ENCODE data around the gene FA2H. TPM values are rescaled to one million over a fixed set of nuclear protein-coding genes. Genes with fewer than 3 reads are reported as not detected.

FA2H gene
- polyA plus RNA-seq, 1 experiment, result not detected

DNA sequence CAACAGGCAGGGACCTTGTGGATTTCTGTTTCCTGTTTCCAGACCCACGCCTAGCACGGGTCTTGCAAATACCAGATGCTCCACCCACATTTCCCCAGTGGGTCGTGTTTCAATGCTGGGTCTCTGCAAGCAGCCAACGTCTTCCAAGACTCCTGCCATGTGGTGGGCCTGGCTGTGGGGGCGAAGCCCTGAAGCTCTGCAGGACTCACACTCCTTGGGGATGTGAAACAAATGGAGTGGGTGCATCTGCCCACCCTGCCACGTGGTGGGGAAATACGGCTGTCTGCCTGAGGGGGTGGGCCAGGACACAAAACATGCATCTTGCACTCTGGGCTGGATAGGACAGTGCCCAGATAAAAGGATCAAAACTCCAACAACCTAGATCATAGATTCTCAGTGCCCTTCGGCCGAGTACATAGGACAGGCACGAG, 32.6 kb downstream of the FA2H start:
- no peak overlapping the region for H3K4me3 ChIP-seq (ENCODE audit: low read depth, low read length)
- TF ChIP-seq, protein P1, sequence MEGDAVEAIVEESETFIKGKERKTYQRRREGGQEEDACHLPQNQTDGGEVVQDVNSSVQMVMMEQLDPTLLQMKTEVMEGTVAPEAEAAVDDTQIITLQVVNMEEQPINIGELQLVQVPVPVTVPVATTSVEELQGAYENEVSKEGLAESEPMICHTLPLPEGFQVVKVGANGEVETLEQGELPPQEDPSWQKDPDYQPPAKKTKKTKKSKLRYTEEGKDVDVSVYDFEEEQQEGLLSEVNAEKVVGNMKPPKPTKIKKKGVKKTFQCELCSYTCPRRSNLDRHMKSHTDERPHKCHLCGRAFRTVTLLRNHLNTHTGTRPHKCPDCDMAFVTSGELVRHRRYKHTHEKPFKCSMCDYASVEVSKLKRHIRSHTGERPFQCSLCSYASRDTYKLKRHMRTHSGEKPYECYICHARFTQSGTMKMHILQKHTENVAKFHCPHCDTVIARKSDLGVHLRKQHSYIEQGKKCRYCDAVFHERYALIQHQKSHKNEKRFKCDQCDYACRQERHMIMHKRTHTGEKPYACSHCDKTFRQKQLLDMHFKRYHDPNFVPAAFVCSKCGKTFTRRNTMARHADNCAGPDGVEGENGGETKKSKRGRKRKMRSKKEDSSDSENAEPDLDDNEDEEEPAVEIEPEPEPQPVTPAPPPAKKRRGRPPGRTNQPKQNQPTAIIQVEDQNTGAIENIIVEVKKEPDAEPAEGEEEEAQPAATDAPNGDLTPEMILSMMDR (IDR thresholded peaks at IDR 0.05; ENCODE audit: low read depth, low read length), result no peak
- DNase-seq (ENCODE audit: low read depth, low spot score), result no peak
- ChIA-PET POLR2A (no interaction called here), CTCF (interaction anchor here (3.3 kb wide), 1 partner anchor 120 kb away, joined by 10 read pairs; no protein-coding TSS in a partner anchor)
- H3K9me3 ChIP-seq (ENCODE audit: control insufficient read depth, insufficient read depth, low read length), result no peaks in the 10 kb centered on the region; the same call in 1 of the 2 replicates
- no peak overlapping the region for H3K27ac ChIP-seq (ENCODE audit: low read depth, low read length)
- H3K27me3 ChIP-seq (ENCODE audit: control insufficient read depth, insufficient read depth, low read length), result no peaks in the 10 kb centered on the region

DNA sequence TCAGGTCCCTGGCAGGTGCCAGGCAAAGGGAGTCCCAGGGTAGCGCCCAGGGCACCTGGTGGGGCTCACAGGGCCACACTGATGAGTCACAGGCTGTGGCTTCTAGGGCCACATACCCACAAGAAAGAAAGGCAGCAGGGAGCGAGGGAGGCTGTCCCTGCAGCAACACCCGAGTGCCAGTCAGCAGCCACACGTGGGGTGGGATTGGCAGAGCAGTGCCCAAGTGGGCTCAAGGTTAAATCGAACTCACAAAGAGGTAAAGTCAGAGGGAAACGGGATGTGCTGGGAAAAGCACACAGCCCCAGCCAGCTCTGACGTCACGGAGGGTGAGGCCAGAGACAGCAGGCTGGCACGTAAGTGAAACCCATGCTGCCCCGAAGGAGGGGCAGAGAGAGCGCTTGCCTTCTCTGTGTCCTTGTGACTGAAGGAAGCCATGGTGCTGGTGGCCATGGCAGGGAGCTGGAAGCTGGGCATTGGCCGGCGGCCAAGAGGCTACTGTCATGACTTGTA, 33.8 kb downstream of the FA2H start:
- Histone ChIP-seq H3K27me3 (ENCODE audit: control insufficient read depth, insufficient read depth, low read length) (no peaks in the 10 kb centered on the region), H3K9me3 (ENCODE audit: control insufficient read depth, insufficient read depth, low read length) (no peaks in the 10 kb centered on the region; the same call in 1 of the 2 replicates), H3K27ac (ENCODE audit: low read depth, low read length) (no peak overlapping the region), H3K4me3 (ENCODE audit: low read depth, low read length) (no peak overlapping the region)
- TF ChIP-seq, protein P1 (IDR thresholded peaks at IDR 0.05; ENCODE audit: low read depth, low read length), result no peak
- CTCF ChIA-PET, result interaction anchor here (3.3 kb wide), 1 partner anchor 122 kb away, joined by 10 read pairs; no protein-coding TSS in a partner anchor
- DNase-seq (ENCODE audit: low read depth, low spot score), result no peak
- POLR2A ChIA-PET, result no interaction called here

DNA sequence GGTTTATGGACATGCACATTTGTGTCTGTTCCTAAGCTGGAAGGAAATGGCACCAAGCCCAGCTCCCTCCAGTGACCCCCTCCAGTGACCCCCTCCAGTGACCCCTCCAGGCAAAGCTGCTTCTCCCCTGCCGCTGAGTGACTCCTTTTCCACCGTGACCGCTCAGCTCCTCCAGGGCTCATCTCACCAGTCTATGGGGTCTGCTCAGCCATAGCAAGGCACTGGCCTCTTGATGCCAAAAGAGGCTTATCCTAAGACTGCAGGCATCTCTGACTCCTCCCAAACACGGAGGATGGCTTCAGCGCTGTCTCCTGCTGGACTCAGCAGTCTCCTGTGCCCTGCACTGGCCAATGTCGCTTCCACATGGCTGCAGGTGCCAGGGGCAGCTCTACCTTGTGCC, 35.3 kb downstream of the FA2H start:
- no peak overlapping the region for H3K4me3 ChIP-seq (ENCODE audit: low read depth, low read length)
- POLR2A ChIA-PET, result no interaction called here
- CTCF ChIA-PET, result interaction anchor here (1.0 kb wide), 1 partner anchor 14 kb away, joined by 5 read pairs; no protein-coding TSS in a partner anchor

DNA sequence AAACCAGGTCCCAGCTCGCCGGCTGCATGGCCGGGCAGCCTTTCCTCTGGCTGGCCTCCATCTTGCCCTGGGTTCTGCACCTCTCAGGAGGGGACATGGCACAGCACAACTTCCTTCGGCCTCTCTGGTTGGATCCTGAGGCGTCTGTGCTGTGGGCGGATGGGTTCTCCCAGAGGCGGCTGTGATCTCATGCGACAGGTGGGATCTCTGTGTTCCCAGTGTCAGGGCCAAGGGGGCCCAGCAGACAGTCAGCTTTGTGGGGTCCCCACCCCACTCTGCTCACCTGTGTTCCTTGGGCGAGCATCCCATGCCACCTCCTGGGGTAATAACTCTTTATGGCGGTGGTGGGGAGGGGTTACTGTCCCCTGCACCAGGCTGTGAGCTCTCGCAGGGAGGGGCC, 35.8 kb downstream of the FA2H start:
- TF ChIP-seq, protein P1 (IDR thresholded peaks at IDR 0.05; ENCODE audit: low read depth, low read length), result no peak
- DNase-seq (ENCODE audit: low read depth, low spot score), result no peak
- ChIA-PET CTCF (interaction anchor here (0.5 to 1.0 kb wide), 2 partner anchors 10 to 13 kb away, joined by 5 to 7 read pairs; no protein-coding TSS in a partner anchor), POLR2A (no interaction called here)
- Histone ChIP-seq H3K27ac (ENCODE audit: low read depth, low read length) (no peak overlapping the region), H3K4me3 (ENCODE audit: low read depth, low read length) (no peak overlapping the region), H3K9me3 (ENCODE audit: control insufficient read depth, insufficient read depth, low read length) (no peaks in the 10 kb centered on the region; the same call in 1 of the 2 replicates), H3K27me3 (ENCODE audit: control insufficient read depth, insufficient read depth, low read length) (no peaks in the 10 kb centered on the region)

More for the DNA sequence above, 35.3 kb downstream of the FA2H start:
- TF ChIP-seq, protein P1 (IDR thresholded peaks at IDR 0.05; ENCODE audit: low read depth, low read length), result no peak
- no peak overlapping the region for H3K27ac ChIP-seq (ENCODE audit: low read depth, low read length)
- no peak for DNase-seq (ENCODE audit: low read depth, low spot score)
- no peaks in the 10 kb centered on the region; the same call in 1 of the 2 replicates for H3K9me3 ChIP-seq (ENCODE audit: control insufficient read depth, insufficient read depth, low read length)
- H3K27me3 ChIP-seq (ENCODE audit: control insufficient read depth, insufficient read depth, low read length), result no peaks in the 10 kb centered on the region

DNA sequence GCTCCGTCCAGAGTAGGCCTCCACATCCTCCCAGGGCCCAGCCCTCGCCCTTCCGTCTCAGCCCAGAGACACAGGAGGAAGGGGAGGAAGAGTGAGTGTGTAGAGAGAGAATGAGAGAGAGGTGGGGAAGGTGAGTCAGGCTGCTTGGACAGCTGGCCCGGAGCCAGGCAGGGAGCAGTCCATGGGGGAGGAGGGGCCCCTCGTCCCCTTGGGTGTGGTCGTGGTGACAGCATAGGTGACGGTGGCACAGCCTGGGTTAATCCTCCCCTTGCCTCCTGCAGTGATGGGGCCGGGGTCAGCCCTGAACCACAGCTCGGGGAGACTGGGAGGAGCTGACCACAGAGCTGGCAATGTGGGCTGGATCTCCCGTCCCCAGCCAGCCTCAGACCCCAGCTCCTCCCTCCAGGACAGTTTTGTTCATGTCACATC, 36.5 kb downstream of the FA2H start:
- H3K4me3 ChIP-seq (ENCODE audit: low read depth, low read length), result no peak overlapping the region
- POLR2A ChIA-PET, result no interaction called here
- CTCF ChIA-PET, result interaction anchor here (0.5 to 1.0 kb wide), 2 partner anchors 9 to 13 kb away, joined by 5 to 7 read pairs; no protein-coding TSS in a partner anchor
- H3K27me3 ChIP-seq (ENCODE audit: control insufficient read depth, insufficient read depth, low read length), result no peaks in the 10 kb centered on the region
- TF ChIP-seq, protein P1 (IDR thresholded peaks at IDR 0.05; ENCODE audit: low read depth, low read length), result no peak
- no peak for DNase-seq (ENCODE audit: low read depth, low spot score)
- no peak overlapping the region for H3K27ac ChIP-seq (ENCODE audit: low read depth, low read length)
- H3K9me3 ChIP-seq (ENCODE audit: control insufficient read depth, insufficient read depth, low read length), result no peaks in the 10 kb centered on the region; the same call in 1 of the 2 replicates

All from AG04450 (cell line).